OCI-LY7 (cell line): ENCODE data around the gene SLC27A1.

Source experiments
- EZH2phosphoT487 ChIP-seq: fragments of 200-600 bp; sonication (generic); IDR thresholded peaks from 2 replicates; pipeline ENCODE4 v1.6.1; 2018; ENCODE audit warnings: low read depth, borderline replicate concordance, mild to moderate bottlenecking, mixed run types, antibody characterized with exemption, low read length, moderate library complexity, mixed read lengths
- TF ChIP-seq, protein P1 (sequence below): fragments of 200-600 bp; sonication (generic); conservative IDR thresholded peaks from 2 replicates; pipeline ENCODE4 v1.5.1; 2014; ENCODE audit warnings: mild to moderate bottlenecking, antibody characterized with exemption, low read length, moderate library complexity, mixed read lengths

DNA sequence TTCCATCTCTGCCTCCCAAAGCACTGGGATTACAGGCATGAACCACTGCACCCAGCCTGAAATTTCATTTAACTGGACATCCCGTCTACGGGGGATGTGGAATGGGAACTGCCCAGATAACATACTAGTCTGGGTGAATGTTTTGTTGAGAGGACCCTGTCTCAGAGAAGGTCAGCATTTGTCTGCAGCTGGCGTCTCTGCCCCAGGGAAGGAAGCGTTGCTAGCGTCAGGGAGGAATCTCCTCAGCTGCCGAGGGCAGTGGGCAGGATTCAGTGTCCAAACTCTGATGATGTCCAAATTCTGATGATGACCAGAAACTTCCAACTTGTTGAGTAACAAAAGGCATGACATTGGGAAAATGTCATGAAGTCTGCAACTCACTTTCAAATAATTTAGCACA is 12.7 kb upstream of the SLC27A1 start:
- TF ChIP-seq, protein P1, sequence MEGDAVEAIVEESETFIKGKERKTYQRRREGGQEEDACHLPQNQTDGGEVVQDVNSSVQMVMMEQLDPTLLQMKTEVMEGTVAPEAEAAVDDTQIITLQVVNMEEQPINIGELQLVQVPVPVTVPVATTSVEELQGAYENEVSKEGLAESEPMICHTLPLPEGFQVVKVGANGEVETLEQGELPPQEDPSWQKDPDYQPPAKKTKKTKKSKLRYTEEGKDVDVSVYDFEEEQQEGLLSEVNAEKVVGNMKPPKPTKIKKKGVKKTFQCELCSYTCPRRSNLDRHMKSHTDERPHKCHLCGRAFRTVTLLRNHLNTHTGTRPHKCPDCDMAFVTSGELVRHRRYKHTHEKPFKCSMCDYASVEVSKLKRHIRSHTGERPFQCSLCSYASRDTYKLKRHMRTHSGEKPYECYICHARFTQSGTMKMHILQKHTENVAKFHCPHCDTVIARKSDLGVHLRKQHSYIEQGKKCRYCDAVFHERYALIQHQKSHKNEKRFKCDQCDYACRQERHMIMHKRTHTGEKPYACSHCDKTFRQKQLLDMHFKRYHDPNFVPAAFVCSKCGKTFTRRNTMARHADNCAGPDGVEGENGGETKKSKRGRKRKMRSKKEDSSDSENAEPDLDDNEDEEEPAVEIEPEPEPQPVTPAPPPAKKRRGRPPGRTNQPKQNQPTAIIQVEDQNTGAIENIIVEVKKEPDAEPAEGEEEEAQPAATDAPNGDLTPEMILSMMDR = no peak
- TF ChIP-seq EZH2phosphoT487 = no peak
